ENCODE results near the gene IL4R.
A peak's percentile ranks its signal among the peaks of the same experiment; 100 is the strongest.

- no peak for TF ChIP-seq POLR2AphosphoS5 (IDR thresholded peaks at IDR 0.05; ENCODE audit: low read depth, low read length)
- no peak for TF ChIP-seq TAF7 (optimal IDR thresholded peaks at IDR 0.05; ENCODE audit: borderline replicate concordance, low read depth, low read length)
- TF ChIP-seq ATF3 (IDR thresholded peaks at IDR 0.05; ENCODE audit: insufficient read depth, low read depth, low read length), result no peak
- TF ChIP-seq GABPA (IDR thresholded peaks at IDR 0.05; ENCODE audit: borderline replicate concordance, insufficient read depth, low read length), result no peak
- TF ChIP-seq CTCF (IDR thresholded peaks at IDR 0.05; ENCODE audit: control extremely low read depth in 1 of 3, insufficient read depth in 1 of 3, low read depth in 1 of 3, low read length in 3 of 3), result no peak
- no peak for TF ChIP-seq SP1 (IDR thresholded peaks at IDR 0.05; ENCODE audit: low read depth, low read length)
- no peak for TF ChIP-seq RAD21 (IDR thresholded peaks at IDR 0.05 in 1 of 2, conservative IDR thresholded peaks at IDR 0.05 in 1 of 2; ENCODE audit: low read depth in 2 of 2, low read length in 2 of 2)
- peak; percentile 6 for TF ChIP-seq EZH2 (IDR thresholded peaks at IDR 0.05; ENCODE audit: low read depth, low read length, severe bottlenecking)
- no peak for TF ChIP-seq HDAC6 (IDR thresholded peaks at IDR 0.05; ENCODE audit: low read depth, low read length)
- TF ChIP-seq EP300 (IDR thresholded peaks at IDR 0.05; ENCODE audit: borderline replicate concordance in 1 of 2, low read depth in 2 of 2, low read length in 2 of 2), result no peak
- TF ChIP-seq SP4 (IDR thresholded peaks at IDR 0.05; ENCODE audit: low read length), result no peak
- TF ChIP-seq POLR2A (IDR thresholded peaks at IDR 0.05; ENCODE audit: control extremely low read depth in 1 of 2, low read depth in 2 of 2, low read length in 2 of 2), result 0 out of 3 replicates have a peak, but pooled peaks of 1 of the 2 experiments have one; percentile 26
- no peak for TF ChIP-seq TCF12 (IDR thresholded peaks at IDR 0.05; ENCODE audit: low read depth, low read length)
- TF ChIP-seq TBP (IDR thresholded peaks at IDR 0.05; ENCODE audit: low read depth, low read length), result no peak
Observed at GRCh38 chr16:27313422-27314160, at the start of gene IL4R.

Data from H1 (cell line).